DMS114 treated with DMSO at 0.1 percent for 48 hours (cell line): Measurements from ENCODE around the gene ZNG1C.
"Not testable (repeated sequence)": the region's sequence is repeated elsewhere in the genome, so short reads cannot be mapped to it uniquely, and the experiment has no call there.

ENCODE experiments used
- DNase-seq: peaks from one replicate; lab custom pipeline; 2025; ENCODE audit not compliant: unreplicated experiment; lab: John Stamatoyannopoulos, UW

The ZNG1C gene

DNA sequence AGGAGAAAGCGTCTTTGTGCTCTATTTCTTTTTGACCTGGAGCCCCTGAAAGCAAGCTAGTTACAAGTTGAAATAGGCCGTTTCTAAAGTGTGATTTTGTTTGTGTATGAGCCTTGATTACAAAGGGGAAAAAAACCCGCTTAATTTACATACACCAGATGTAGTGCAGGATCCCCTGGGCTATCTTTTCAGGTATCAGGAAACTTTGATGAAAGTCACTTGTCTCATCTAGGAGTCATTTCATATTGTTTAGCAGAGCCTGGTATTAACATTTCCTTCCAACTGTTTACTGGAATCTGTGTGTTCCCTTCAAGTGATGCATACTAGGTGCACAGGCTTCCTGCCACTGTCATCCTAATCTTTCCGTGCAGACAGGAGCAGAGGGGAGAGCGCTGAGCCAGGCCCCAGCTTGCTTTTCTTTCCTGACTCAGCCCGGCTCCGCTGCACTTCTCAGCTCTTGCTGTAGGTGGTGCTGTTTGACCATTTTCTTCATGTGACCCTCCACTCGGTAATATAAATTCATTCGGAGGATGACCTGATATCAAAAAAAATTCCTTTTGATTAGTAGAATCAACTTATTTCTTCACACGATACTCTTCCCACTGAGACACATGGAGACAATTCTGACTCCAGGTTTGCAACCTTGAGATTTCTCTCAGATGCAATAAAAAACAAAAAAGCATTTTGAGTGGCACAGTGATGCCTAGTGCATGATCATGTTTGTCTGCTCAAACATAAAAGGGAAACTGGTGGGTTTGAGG is 100.7 kb downstream of the ZNG1C start:
- DNase-seq, result not testable (repeated sequence)

DNA sequence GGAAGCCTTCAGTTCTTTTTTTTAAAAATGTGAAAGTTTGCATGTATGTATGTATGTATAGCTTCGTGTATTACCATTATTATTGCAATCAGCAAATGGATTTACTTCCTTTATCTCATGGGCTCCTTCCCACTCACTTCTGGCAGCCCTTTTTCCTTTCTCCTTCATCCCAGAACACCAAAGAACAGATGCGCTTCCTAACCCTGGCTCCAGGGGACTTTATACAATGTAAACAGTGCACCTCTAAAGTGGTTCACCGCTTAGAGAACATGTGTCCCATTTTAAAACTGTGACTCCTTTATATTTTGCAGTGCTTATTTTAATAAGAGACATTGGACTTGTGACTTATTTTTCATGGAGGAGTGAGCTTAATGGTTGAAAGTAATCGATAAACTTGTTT is 101.5 kb downstream of the ZNG1C start:
- DNase-seq, result not testable (repeated sequence)

DNA sequence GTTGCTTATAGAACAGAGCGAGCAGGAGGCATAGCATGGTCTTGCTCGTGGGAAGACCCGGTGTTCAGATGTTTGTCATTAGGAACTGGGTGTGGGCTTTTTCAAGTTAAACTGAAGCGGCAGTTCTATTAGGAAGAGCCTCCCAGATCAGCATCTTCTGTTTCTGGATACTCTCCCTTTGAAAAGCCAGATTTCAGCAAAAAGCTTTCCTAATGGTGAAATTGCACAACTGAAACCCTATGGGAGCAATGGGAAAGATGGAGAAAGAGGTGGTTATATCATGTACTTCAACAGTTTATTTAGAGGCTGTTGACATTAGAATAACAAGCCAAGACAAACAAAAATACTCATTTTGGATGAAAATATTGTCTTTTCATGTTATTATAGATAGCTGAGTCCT is 102.2 kb downstream of the ZNG1C start:
- DNase-seq, result not testable (repeated sequence)
